GM12865 (cell line): Measurements from ENCODE around the gene ZNF280B.

Experiments
- DNase-seq: peaks from one replicate; pipeline ENCODE4 v3.0.0; 2010; ENCODE audit warnings: low read depth
- H3K4me3 ChIP-seq: 2 replicates; pipeline ENCODE4 v1.5.1; 2011; ENCODE audit warnings: mild to moderate bottlenecking, low read depth, low read length, control low read depth
- TF ChIP-seq, protein P1 (sequence below): IDR thresholded peaks from 2 replicates; pipeline ENCODE4 v1.5.1; 2011; ENCODE audit warnings: low read length, control low read depth, low read depth, inconsistent platforms; ENCODE audit not compliant: insufficient read depth; ENCODE audit errors: missing control alignments

ZNF280B gene

DNA sequence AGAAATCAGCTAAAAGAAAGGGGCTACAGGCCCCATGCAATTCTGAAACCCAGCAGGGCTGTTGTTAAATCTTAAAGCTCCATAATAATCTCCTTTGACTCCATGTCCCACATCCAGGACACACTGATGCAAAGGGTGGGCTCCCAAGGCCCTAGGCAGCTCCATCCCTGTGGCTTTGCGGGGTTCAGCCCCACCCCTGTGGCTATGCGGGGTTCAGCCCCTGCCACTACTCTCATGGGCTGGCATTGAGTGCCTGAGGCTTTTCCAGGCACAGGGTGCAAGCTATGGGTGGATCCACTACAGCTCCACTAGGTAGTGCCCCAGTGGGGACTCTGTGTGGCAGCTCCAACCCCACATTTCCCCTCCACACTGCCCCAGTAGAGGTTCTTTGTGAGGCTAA is 20.2 kb upstream of the ZNF280B start:
- DNase-seq: no peak
- TF ChIP-seq, protein P1, sequence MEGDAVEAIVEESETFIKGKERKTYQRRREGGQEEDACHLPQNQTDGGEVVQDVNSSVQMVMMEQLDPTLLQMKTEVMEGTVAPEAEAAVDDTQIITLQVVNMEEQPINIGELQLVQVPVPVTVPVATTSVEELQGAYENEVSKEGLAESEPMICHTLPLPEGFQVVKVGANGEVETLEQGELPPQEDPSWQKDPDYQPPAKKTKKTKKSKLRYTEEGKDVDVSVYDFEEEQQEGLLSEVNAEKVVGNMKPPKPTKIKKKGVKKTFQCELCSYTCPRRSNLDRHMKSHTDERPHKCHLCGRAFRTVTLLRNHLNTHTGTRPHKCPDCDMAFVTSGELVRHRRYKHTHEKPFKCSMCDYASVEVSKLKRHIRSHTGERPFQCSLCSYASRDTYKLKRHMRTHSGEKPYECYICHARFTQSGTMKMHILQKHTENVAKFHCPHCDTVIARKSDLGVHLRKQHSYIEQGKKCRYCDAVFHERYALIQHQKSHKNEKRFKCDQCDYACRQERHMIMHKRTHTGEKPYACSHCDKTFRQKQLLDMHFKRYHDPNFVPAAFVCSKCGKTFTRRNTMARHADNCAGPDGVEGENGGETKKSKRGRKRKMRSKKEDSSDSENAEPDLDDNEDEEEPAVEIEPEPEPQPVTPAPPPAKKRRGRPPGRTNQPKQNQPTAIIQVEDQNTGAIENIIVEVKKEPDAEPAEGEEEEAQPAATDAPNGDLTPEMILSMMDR: no peak
- H3K4me3 ChIP-seq: no peak overlapping the region

DNA sequence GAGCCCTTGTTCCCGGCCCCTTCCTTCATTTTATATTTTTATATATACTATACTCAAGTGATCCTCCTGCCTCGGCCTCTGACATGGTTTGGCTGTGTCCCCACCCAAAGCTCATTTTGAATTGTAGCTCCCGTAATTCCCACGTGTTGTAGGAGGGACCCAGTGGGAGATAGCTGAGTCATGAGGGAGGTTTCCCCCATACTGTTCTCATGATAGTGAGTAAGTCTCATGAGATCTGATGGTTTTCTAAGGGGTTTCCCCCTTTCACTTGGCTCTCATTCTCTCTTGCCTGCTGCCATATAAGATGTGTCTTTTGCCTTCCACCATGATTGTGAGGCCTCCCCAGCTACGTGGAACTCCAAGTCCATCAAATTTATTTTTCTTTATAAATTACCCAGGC is 18.8 kb upstream of the ZNF280B start:
- DNase-seq: no peak
- TF ChIP-seq, protein P1: no peak
- H3K4me3 ChIP-seq: no peak overlapping the region

DNA sequence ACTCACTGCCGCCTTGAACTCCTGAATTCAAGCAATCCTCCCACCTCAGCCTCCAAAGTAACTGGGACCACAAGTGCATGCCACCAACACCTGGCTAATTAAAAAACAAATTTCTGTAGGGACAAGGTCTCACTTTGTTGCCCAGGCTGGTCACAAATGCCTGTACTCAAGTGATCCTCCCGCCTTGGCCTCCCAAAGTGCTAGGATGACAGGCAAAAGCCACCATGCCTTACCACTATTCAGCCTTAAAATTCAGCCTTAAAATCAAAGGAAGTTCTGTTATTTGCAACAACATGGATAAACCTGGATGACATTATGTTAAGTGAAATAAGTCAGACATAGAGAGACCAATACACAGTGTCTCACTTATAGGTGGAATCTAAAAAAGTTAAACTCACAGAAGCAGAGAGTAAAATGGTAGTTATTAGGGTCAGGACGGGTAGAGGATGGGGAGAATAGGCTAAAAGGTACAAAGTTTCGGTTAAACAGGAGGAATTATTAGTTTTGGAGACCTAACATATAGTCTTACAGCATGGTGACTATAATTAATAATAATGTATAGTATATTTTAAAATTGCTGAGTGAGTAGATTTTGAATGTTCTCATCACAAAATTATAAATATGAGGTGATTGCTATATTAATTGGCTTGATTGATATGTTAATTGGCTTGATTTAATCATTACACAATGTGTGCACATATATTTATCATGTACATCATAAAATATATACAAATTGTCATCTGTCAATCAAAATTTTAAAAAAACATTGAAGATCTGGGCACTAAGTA is 17.8 kb upstream of the ZNF280B start:
- DNase-seq: no peak
- no peak overlapping the region for H3K4me3 ChIP-seq
- TF ChIP-seq, protein P1: no peak

DNA sequence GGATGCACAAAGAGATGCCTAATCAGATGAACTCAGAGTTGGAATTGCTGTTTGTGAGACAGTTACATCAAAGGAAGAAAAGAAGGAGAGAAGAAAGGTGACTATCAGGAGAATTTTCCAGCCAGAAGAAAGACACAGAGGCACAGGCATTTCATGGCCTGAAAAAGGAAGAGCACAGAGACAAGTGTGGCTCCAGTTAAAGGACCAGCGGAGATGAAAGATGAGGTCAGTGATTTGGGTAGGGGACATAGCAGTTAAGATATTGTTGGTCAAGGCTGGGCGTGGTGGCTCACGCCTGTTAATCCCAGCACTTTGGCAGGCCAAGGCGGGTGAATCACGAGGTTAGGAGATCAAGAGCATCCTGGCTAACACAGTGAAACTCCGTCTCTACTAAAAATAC is 15.0 kb upstream of the ZNF280B start:
- TF ChIP-seq, protein P1: no peak
- no peak for DNase-seq
- H3K4me3 ChIP-seq: no peak overlapping the region

DNA sequence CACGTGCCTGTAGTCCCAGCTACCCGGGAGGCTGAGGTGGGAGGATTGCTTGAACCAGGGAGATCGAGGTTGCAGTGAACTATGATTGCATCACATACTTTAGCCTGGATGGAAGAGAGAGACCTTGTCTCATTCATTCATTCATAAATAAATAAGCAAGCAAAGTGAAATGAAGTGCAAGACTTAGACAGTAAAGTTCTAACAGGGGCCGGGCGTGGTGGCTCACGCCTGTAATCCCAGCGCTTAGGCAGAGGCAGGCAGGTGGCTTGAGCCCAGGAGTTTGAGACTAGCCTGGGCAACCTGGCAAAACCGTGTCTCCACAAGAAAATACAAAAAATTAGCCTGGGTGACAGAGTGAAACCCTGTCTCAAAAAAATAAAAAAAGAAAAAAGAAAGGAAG is 13.1 kb upstream of the ZNF280B start:
- TF ChIP-seq, protein P1: no peak
- no peak for DNase-seq
- no peak overlapping the region for H3K4me3 ChIP-seq

DNA sequence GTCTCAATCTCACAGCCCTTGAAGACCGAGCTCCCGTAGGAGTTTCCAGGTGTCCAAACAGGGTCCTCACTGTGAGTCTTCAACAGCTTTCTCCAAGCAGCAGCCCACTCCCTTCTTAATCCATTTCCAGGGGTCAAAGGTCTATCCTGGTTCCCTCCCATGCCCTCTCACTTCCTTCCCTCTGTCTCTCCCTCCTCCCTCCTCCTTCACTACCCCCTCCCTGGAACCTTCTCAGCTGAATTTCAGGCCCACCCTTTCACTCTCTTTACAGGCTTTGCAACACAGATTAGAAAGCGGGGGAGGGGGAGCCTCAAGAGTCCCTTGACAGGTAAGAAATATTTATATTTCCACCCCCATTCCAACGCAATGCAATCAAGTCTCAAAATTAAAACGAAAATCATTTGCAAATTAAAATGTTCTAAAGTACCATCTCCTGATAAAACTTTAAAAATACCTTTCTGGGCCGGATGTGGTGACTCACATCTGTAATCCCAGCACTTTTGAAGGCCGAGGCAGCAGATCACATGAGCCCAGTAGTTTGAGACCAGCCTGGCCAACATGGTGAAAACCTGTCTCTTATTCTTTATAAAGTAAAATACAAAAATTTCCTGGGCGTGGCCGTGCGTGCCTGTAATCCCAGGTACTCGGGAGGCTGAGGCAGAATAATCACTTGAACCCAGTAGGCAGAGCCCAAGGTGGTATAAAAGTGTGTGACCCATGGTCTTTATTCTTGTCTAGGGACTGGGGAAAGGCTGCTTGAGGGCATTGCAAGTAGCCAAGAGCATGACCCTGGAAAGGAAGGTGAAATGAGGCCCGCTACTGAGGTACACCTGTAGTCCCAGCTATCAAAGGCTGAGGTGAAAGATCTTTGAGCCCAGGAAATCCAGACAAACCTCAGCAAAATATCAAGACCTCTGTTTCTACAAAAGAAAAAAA is 12.4 kb upstream of the ZNF280B start:
- TF ChIP-seq, protein P1: no peak
- H3K4me3 ChIP-seq: no peak overlapping the region
- DNase-seq: no peak
